Measurements from ENCODE around the gene FKBP14. TPM values are rescaled to one million over a fixed set of nuclear protein-coding genes. Genes with fewer than 3 reads are reported as not detected.

FKBP14 gene
- total RNA-seq, 1 donor from 2014 or later = 100 TPM

DNA sequence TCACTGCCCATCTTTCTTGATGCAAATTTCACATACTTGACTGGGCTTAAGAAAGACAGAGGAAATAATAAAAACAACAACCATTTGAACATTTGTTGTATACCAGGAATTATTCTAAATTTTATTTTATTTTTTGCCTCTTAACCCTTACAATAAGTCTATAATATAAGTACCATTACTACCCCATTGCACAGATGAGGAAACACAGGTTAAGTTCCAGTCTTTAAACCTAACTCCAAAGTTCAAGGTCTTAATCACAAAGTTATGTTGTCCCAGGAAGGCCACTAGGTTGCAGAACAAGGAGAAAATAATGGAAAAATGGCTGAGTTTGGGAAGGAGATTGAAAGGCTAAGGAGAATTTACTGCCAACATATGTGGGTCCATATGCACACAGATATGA lies 3.5 kb downstream of the FKBP14 start:
- peaks cover 58% of the 10 kb centered on the region for H3K79me2 ChIP-seq (ENCODE audit: insufficient read depth, low read length)
- no peak for TF ChIP-seq EZH2 (IDR thresholded peaks at IDR 0.05; ENCODE audit: insufficient read depth, low read length)
- TF ChIP-seq, protein P1, sequence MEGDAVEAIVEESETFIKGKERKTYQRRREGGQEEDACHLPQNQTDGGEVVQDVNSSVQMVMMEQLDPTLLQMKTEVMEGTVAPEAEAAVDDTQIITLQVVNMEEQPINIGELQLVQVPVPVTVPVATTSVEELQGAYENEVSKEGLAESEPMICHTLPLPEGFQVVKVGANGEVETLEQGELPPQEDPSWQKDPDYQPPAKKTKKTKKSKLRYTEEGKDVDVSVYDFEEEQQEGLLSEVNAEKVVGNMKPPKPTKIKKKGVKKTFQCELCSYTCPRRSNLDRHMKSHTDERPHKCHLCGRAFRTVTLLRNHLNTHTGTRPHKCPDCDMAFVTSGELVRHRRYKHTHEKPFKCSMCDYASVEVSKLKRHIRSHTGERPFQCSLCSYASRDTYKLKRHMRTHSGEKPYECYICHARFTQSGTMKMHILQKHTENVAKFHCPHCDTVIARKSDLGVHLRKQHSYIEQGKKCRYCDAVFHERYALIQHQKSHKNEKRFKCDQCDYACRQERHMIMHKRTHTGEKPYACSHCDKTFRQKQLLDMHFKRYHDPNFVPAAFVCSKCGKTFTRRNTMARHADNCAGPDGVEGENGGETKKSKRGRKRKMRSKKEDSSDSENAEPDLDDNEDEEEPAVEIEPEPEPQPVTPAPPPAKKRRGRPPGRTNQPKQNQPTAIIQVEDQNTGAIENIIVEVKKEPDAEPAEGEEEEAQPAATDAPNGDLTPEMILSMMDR (IDR thresholded peaks at IDR 0.05; ENCODE audit: insufficient read depth, low read depth, low read length) = no peak
- Mint-ChIP-seq H3K4me1 (ENCODE audit: low read depth, unreplicated experiment) (peaks cover 26% of the 10 kb centered on the region), H3K27ac (ENCODE audit: unreplicated experiment) (no peak overlapping the region), H3K36me3 (ENCODE audit: low read depth, unreplicated experiment) (peaks cover 5% of the 10 kb centered on the region), H3K9me3 (ENCODE audit: unreplicated experiment) (no peaks in the 10 kb centered on the region), H3K27me3 (ENCODE audit: low read depth, unreplicated experiment) (no peaks in the 10 kb centered on the region), H3K4me3 (ENCODE audit: unreplicated experiment) (peak overlapping the region; percentile 99)
- no peak overlapping the region for H3K4me3 ChIP-seq (ENCODE audit: insufficient read depth, low read depth, low read length)
- no peak for FAIRE-seq
- H3K27me3 ChIP-seq (ENCODE audit: insufficient read depth, low read length) = no peaks in the 10 kb centered on the region
- DNase-seq (ENCODE audit: low read depth) = no peak
- peaks cover 26% of the 10 kb centered on the region for H3K4me1 ChIP-seq (ENCODE audit: insufficient read depth, low read length)
- no peak overlapping the region for H2AFZ ChIP-seq (ENCODE audit: low read depth, low read length)
- H3K4me2 ChIP-seq (ENCODE audit: low read length) = peak overlapping the region; percentile 86
- H4K20me1 ChIP-seq (ENCODE audit: insufficient read depth, low read length) = peaks cover 41% of the 10 kb centered on the region
- no peak overlapping the region for H3K9ac ChIP-seq (ENCODE audit: low read length)
- no peaks in the 10 kb centered on the region for H3K9me3 ChIP-seq (ENCODE audit: insufficient read depth, low read depth, low read length)
- no peak overlapping the region for H3K27ac ChIP-seq (ENCODE audit: low read depth, low read length)
- peaks cover 7% of the 10 kb centered on the region for H3K36me3 ChIP-seq (ENCODE audit: insufficient read depth, low read length)

DNA sequence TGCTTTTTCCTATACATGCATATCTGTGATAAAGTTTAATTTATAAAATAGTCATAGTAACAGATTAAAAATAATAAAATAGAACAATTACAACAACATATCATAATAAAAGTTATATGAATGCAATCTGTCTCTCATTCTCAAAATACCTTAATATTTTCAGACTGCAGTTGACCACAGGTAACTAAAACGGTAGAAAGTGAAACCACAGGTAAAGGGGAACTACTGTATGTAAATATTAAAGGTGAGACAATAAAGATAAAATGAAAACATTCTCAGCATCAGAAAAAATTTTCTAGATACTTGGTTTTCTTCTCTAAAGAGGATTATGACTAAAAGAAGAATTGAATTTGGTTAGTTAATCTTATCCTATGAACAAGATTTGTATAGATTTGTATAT lies 6.0 kb downstream of the FKBP14 start:
- Mint-ChIP-seq H3K4me3 (ENCODE audit: unreplicated experiment) (no peak overlapping the region), H3K27me3 (ENCODE audit: low read depth, unreplicated experiment) (no peaks in the 10 kb centered on the region), H3K4me1 (ENCODE audit: low read depth, unreplicated experiment) (peaks cover 19% of the 10 kb centered on the region), H3K9me3 (ENCODE audit: unreplicated experiment) (no peaks in the 10 kb centered on the region), H3K36me3 (ENCODE audit: low read depth, unreplicated experiment) (peaks cover 5% of the 10 kb centered on the region), H3K27ac (ENCODE audit: unreplicated experiment) (no peak overlapping the region)
- no peak for FAIRE-seq
- DNase-seq (ENCODE audit: low read depth) = no peak
- TF ChIP-seq, protein P1 (IDR thresholded peaks at IDR 0.05; ENCODE audit: insufficient read depth, low read depth, low read length) = no peak
- TF ChIP-seq EZH2 (IDR thresholded peaks at IDR 0.05; ENCODE audit: insufficient read depth, low read length) = no peak
- H3K9ac ChIP-seq (ENCODE audit: low read length) = no peak overlapping the region
- peaks cover 41% of the 10 kb centered on the region for H4K20me1 ChIP-seq (ENCODE audit: insufficient read depth, low read length)
- H3K9me3 ChIP-seq (ENCODE audit: insufficient read depth, low read depth, low read length) = no peaks in the 10 kb centered on the region
- no peak overlapping the region for H3K4me3 ChIP-seq (ENCODE audit: insufficient read depth, low read depth, low read length)
- H2AFZ ChIP-seq (ENCODE audit: low read depth, low read length) = no peak overlapping the region
- no peak overlapping the region for H3K4me2 ChIP-seq (ENCODE audit: low read length)
- peaks cover 48% of the 10 kb centered on the region for H3K79me2 ChIP-seq (ENCODE audit: insufficient read depth, low read length)
- H3K4me1 ChIP-seq (ENCODE audit: insufficient read depth, low read length) = peaks cover 16% of the 10 kb centered on the region
- H3K27me3 ChIP-seq (ENCODE audit: insufficient read depth, low read length) = no peaks in the 10 kb centered on the region
- peaks cover 11% of the 10 kb centered on the region for H3K36me3 ChIP-seq (ENCODE audit: insufficient read depth, low read length)
- no peak overlapping the region for H3K27ac ChIP-seq (ENCODE audit: low read depth, low read length)

DNA sequence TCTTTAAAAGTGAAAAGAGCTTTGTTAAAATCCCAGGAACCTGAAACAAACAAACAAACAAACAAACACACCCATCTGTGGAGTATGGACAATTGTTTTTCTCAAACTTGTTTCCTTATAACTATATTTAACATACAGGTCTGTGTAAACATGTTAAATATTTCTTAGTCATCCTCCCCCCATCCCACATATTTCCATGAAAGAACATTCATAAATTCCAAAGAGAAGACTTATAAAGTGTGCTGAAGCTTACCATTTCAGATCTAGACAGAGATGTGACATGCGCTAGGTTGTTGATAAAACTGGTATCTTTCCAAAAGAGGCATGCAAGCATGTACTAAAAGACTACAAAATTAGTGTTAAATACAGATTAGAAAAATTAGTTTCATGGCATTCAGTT lies 6.5 kb downstream of the FKBP14 start:
- Mint-ChIP-seq H3K36me3 (ENCODE audit: low read depth, unreplicated experiment) (peaks cover 5% of the 10 kb centered on the region), H3K27ac (ENCODE audit: unreplicated experiment) (no peak overlapping the region), H3K9me3 (ENCODE audit: unreplicated experiment) (no peaks in the 10 kb centered on the region), H3K4me3 (ENCODE audit: unreplicated experiment) (no peak overlapping the region), H3K27me3 (ENCODE audit: low read depth, unreplicated experiment) (no peaks in the 10 kb centered on the region), H3K4me1 (ENCODE audit: low read depth, unreplicated experiment) (peaks cover 15% of the 10 kb centered on the region)
- no peak overlapping the region for H3K4me2 ChIP-seq (ENCODE audit: low read length)
- no peak for TF ChIP-seq EZH2 (IDR thresholded peaks at IDR 0.05; ENCODE audit: insufficient read depth, low read length)
- TF ChIP-seq, protein P1 (IDR thresholded peaks at IDR 0.05; ENCODE audit: insufficient read depth, low read depth, low read length) = no peak
- no peak for DNase-seq (ENCODE audit: low read depth)
- H2AFZ ChIP-seq (ENCODE audit: low read depth, low read length) = no peak overlapping the region
- H3K9ac ChIP-seq (ENCODE audit: low read length) = no peak overlapping the region
- H3K27ac ChIP-seq (ENCODE audit: low read depth, low read length) = no peak overlapping the region
- H4K20me1 ChIP-seq (ENCODE audit: insufficient read depth, low read length) = peaks cover 35% of the 10 kb centered on the region
- no peaks in the 10 kb centered on the region for H3K9me3 ChIP-seq (ENCODE audit: insufficient read depth, low read depth, low read length)
- FAIRE-seq = no peak
- H3K79me2 ChIP-seq (ENCODE audit: insufficient read depth, low read length) = peaks cover 43% of the 10 kb centered on the region
- no peaks in the 10 kb centered on the region for H3K27me3 ChIP-seq (ENCODE audit: insufficient read depth, low read length)
- peaks cover 11% of the 10 kb centered on the region for H3K36me3 ChIP-seq (ENCODE audit: insufficient read depth, low read length)
- peaks cover 12% of the 10 kb centered on the region for H3K4me1 ChIP-seq (ENCODE audit: insufficient read depth, low read length)
- H3K4me3 ChIP-seq (ENCODE audit: insufficient read depth, low read depth, low read length) = no peak overlapping the region

Data from astrocyte (in vitro differentiated cells and primary cell).